ENCODE measurements around the gene KCTD3.

DNA sequence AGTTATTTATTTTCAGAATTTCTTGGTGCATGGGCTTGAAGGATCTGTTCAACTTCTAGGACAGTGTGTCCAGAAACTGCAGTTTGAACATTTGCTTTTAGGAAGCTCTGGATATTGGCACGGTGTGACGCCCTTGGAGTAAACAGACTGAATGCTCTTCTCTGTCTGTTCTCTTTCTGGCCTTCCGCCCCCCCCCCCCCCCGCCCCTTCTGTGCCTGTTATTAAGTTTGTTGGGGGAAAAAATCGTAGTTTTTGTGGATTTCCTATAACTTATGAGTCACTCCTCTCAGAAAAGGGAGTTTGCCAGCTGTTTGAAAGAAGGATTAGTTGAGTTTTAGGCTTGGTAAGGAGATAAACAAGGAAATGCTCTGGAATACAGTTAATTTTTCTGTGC lies 1.2 kb downstream of the KCTD3 start:
- TF ChIP-seq, protein P1, sequence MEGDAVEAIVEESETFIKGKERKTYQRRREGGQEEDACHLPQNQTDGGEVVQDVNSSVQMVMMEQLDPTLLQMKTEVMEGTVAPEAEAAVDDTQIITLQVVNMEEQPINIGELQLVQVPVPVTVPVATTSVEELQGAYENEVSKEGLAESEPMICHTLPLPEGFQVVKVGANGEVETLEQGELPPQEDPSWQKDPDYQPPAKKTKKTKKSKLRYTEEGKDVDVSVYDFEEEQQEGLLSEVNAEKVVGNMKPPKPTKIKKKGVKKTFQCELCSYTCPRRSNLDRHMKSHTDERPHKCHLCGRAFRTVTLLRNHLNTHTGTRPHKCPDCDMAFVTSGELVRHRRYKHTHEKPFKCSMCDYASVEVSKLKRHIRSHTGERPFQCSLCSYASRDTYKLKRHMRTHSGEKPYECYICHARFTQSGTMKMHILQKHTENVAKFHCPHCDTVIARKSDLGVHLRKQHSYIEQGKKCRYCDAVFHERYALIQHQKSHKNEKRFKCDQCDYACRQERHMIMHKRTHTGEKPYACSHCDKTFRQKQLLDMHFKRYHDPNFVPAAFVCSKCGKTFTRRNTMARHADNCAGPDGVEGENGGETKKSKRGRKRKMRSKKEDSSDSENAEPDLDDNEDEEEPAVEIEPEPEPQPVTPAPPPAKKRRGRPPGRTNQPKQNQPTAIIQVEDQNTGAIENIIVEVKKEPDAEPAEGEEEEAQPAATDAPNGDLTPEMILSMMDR (IDR thresholded peaks at IDR 0.05), result no peak
- no peak for TF ChIP-seq EZH2 (IDR thresholded peaks at IDR 0.05; ENCODE audit: borderline replicate concordance, insufficient read depth, low read depth, low read length, poor library complexity, severe bottlenecking)
